NCI-H1694 treated with DMSO at 0.1 percent for 48 hours (cell line): ENCODE measurements around the gene RUSF1.

ENCODE experiments used
- DNase-seq: peaks from one replicate; lab custom pipeline; 2025; lab: John Stamatoyannopoulos, UW

Gene RUSF1

GRCh38 chr16:31471241-31471874 lies 36.8 kb downstream of the RUSF1 start:
- DNase-seq: no peak

GRCh38 chr16:31470615-31471014 lies 37.6 kb downstream of the RUSF1 start:
- DNase-seq: no peak

GRCh38 chr16:31467858-31468257 lies 40.3 kb downstream of the RUSF1 start:
- DNase-seq: no peak

GRCh38 chr16:31467151-31467773 lies 40.9 kb downstream of the RUSF1 start:
- no peak for DNase-seq

GRCh38 chr16:31466381-31466841 lies 41.8 kb downstream of the RUSF1 start:
- DNase-seq: no peak

GRCh38 chr16:31465788-31466370 lies 42.3 kb downstream of the RUSF1 start:
- DNase-seq: no peak

GRCh38 chr16:31464781-31465260 lies 43.4 kb downstream of the RUSF1 start:
- no peak for DNase-seq

GRCh38 chr16:31464348-31464769 lies 43.8 kb downstream of the RUSF1 start:
- DNase-seq: no peak

- DNase-seq: no peak
Measured at GRCh38 chr16:31461921-31462804, 46.0 kb downstream of the RUSF1 start.

- DNase-seq: no peak
Measured at GRCh38 chr16:31461201-31461920, 46.8 kb downstream of the RUSF1 start.

GRCh38 chr16:31460582-31461002 lies 47.6 kb downstream of the RUSF1 start:
- peak; percentile 66 for DNase-seq

- peak; percentile 96 for DNase-seq
Measured at GRCh38 chr16:31459687-31460581, 48.3 kb downstream of the RUSF1 start.

- peak; percentile 85 for DNase-seq
Measured at GRCh38 chr16:31458844-31459686, 49.1 kb downstream of the RUSF1 start, which contains the start of gene ARMC5. Gene ARMC5, plus strand, starts transcription at chr16:31459501. Its CDS starts 24 bp downstream, at chr16:31459525.

GRCh38 chr16:31458073-31458843 lies 49.9 kb downstream of the RUSF1 start:
- DNase-seq: no peak

- DNase-seq: no peak
Measured at GRCh38 chr16:31456988-31457360, 51.2 kb downstream of the RUSF1 start.

- no peak for DNase-seq
Measured at GRCh38 chr16:31455601-31456314, 52.4 kb downstream of the RUSF1 start.

- DNase-seq: no peak
Measured at GRCh38 chr16:31453255-31454204, 54.7 kb downstream of the RUSF1 start.
